ENCODE measurements around the gene IVL. TPM values are rescaled to one million over a fixed set of nuclear protein-coding genes. Genes with fewer than 3 reads are reported as not detected.

Gene IVL
- total RNA-seq, 1 donor from 2014 or later, result 2.3 TPM

DNA sequence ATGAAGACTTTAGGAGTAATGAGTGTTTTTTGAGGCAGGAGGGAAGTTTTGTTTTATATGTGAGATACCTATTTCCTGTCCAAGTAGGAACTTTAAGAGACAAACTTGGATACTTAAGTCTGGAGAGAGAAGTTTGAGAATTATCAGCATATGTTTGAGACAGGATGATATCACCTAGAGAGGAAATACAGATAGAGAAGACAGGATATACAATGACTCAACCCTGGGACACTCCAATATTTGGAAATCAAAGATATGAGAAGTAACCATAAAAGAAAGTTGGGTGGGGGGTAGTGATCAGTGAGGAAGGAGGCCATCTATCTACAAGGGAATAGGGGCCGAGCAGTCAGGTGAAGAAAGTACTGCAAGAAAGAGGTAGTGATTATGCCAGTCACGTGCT lies 42.0 kb upstream of the IVL start:
- Histone ChIP-seq H3K27me3 (ENCODE audit: control insufficient read depth, insufficient read depth, low read length) (no peaks in the 10 kb centered on the region), H3K4me3 (ENCODE audit: low read depth, low read length) (no peak overlapping the region), H3K36me3 (ENCODE audit: control insufficient read depth, insufficient read depth, low read length) (no peaks in the 10 kb centered on the region)
- no peak for DNase-seq (ENCODE audit: low read depth)
- TF ChIP-seq, protein P1, sequence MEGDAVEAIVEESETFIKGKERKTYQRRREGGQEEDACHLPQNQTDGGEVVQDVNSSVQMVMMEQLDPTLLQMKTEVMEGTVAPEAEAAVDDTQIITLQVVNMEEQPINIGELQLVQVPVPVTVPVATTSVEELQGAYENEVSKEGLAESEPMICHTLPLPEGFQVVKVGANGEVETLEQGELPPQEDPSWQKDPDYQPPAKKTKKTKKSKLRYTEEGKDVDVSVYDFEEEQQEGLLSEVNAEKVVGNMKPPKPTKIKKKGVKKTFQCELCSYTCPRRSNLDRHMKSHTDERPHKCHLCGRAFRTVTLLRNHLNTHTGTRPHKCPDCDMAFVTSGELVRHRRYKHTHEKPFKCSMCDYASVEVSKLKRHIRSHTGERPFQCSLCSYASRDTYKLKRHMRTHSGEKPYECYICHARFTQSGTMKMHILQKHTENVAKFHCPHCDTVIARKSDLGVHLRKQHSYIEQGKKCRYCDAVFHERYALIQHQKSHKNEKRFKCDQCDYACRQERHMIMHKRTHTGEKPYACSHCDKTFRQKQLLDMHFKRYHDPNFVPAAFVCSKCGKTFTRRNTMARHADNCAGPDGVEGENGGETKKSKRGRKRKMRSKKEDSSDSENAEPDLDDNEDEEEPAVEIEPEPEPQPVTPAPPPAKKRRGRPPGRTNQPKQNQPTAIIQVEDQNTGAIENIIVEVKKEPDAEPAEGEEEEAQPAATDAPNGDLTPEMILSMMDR (IDR thresholded peaks at IDR 0.05; ENCODE audit: insufficient read depth, low read length, poor library complexity, severe bottlenecking), result no peak

DNA sequence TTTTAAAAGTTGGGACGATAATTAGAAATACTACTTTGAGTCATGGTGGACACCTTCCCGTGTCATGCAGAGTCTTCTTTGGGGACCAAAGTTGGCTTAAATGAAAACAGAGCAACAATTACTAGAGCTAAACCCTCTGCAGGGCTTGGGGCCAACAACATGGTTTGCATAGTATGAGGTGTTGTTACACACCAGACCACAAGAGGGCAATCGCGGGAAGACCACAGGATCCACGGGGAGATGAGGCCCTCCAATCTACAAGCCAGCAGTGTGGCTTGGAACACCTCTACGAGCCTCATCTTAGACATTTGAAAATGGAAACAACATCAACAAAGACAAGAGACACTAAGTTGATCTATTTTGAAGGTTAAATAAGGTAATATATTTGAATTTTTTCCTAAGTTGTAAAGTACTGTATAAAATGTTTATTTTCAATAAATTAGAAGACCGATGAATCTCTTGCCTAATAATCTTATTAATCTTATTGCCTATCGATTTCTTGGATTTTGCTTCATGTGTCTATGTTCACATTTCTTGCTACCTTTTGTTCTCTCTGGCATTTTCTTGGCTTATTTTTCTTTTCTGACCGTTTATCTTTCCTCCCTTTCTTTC lies 38.4 kb upstream of the IVL start:
- Histone ChIP-seq H3K36me3 (ENCODE audit: control insufficient read depth, insufficient read depth, low read length) (no peaks in the 10 kb centered on the region), H3K4me3 (ENCODE audit: low read depth, low read length) (no peak overlapping the region), H3K27me3 (ENCODE audit: control insufficient read depth, insufficient read depth, low read length) (no peaks in the 10 kb centered on the region)
- TF ChIP-seq, protein P1 (IDR thresholded peaks at IDR 0.05; ENCODE audit: insufficient read depth, low read length, poor library complexity, severe bottlenecking), result peak; percentile 70
- DNase-seq (ENCODE audit: low read depth), result no peak

DNA sequence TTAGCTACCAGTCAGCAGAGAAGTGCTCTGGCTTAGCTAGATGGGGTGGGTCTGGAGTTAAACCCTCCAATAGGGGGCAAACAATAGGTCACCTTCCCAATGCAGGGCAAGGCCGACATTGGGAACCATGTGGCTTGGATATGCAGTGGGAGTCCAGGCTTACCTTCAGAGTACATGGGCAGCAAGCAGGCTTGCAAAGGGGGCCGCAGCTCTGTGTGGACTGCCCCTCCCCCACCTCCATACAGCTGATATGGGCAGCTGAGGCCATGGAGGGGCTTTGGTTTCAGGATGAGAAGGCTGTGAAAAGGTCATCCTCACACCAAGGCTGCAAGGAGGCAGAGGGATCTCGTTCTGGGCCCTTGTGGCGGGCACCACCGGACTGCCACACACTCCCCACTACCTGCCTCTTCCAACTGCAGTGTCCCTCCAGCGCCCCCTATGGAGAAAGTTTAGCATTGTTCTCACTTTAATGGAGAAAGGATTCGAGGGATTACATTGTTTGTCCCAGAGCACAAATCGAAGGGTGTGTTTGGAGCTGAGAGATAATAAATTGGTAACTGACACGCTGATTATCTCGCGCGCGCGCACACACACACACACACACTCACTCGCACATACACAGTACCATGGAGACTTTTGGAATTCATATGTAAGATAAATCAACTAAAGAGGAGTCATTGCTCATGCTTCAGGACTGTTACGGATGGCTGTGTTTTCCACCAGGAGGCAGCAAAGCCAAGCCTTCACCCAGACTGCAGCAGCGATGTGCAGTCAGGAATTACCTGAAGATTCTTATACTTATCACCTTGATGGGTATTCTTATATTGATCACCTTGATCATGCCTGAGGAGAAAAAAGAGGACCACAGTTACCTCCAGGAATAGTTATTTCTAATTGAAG lies 37.3 kb upstream of the IVL start:
- TF ChIP-seq, protein P1 (IDR thresholded peaks at IDR 0.05; ENCODE audit: insufficient read depth, low read length, poor library complexity, severe bottlenecking), result peak; percentile 16
- H3K36me3 ChIP-seq (ENCODE audit: control insufficient read depth, insufficient read depth, low read length), result no peaks in the 10 kb centered on the region
- no peak overlapping the region for H3K4me3 ChIP-seq (ENCODE audit: low read depth, low read length)
- no peak for DNase-seq (ENCODE audit: low read depth)
- no peaks in the 10 kb centered on the region for H3K27me3 ChIP-seq (ENCODE audit: control insufficient read depth, insufficient read depth, low read length)

DNA sequence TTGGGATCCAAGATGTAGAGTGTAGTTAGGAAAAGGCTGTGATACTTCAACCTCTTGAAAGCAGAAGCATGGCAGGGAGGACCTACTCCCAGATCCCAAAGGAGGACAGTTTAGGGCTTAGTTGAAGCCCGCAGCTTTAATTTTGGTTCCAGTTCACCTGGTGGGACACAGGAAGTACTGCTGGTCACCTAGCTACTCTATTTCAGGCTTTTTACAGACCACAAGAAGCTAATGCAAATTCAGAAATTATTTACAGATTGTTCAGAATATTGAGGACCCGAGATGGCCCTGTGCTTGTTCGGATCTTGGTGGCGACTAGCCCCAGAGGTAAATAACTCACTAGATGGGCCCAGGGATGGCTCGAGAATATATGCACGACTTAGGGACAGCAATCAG lies 36.6 kb upstream of the IVL start:
- no peak overlapping the region for H3K4me3 ChIP-seq (ENCODE audit: low read depth, low read length)
- TF ChIP-seq, protein P1 (IDR thresholded peaks at IDR 0.05; ENCODE audit: insufficient read depth, low read length, poor library complexity, severe bottlenecking), result no peak
- H3K27me3 ChIP-seq (ENCODE audit: control insufficient read depth, insufficient read depth, low read length), result no peaks in the 10 kb centered on the region

DNA sequence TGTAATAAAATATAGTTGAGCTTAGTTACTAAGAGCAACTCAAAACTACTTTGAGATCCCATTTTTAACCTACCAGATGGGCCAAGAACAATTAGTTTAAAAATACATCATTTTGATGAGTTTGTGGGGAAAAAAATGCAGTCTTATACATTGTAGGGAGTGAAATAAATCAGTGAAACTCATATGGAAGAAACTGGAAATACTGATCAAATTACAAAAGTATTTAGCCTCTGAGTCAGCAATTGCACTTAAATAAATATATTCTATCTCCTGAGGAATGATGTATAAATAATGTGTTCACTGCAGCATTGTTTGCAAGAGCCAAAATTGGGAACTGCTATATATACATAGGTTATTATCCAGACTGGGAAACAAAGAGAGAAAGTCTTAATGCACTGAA lies 34.9 kb upstream of the IVL start:
- DNase-seq (ENCODE audit: low read depth), result no peak
- no peak overlapping the region for H3K4me3 ChIP-seq (ENCODE audit: low read depth, low read length)
- no peaks in the 10 kb centered on the region for H3K27me3 ChIP-seq (ENCODE audit: control insufficient read depth, insufficient read depth, low read length)
- TF ChIP-seq, protein P1 (IDR thresholded peaks at IDR 0.05; ENCODE audit: insufficient read depth, low read length, poor library complexity, severe bottlenecking), result no peak
- no peaks in the 10 kb centered on the region for H3K36me3 ChIP-seq (ENCODE audit: control insufficient read depth, insufficient read depth, low read length)

More for the DNA sequence above, 36.6 kb upstream of the IVL start:
- H3K36me3 ChIP-seq (ENCODE audit: control insufficient read depth, insufficient read depth, low read length), result no peaks in the 10 kb centered on the region
- DNase-seq (ENCODE audit: low read depth), result no peak
